ENCODE results near the gene IVNS1ABP.
A peak's percentile ranks its signal among the peaks of the same experiment; 100 is the strongest.
"Not testable (repeated sequence)": the region's sequence is repeated elsewhere in the genome, so short reads cannot be mapped to it uniquely, and the experiment has no call there.

IVNS1ABP gene

DNA sequence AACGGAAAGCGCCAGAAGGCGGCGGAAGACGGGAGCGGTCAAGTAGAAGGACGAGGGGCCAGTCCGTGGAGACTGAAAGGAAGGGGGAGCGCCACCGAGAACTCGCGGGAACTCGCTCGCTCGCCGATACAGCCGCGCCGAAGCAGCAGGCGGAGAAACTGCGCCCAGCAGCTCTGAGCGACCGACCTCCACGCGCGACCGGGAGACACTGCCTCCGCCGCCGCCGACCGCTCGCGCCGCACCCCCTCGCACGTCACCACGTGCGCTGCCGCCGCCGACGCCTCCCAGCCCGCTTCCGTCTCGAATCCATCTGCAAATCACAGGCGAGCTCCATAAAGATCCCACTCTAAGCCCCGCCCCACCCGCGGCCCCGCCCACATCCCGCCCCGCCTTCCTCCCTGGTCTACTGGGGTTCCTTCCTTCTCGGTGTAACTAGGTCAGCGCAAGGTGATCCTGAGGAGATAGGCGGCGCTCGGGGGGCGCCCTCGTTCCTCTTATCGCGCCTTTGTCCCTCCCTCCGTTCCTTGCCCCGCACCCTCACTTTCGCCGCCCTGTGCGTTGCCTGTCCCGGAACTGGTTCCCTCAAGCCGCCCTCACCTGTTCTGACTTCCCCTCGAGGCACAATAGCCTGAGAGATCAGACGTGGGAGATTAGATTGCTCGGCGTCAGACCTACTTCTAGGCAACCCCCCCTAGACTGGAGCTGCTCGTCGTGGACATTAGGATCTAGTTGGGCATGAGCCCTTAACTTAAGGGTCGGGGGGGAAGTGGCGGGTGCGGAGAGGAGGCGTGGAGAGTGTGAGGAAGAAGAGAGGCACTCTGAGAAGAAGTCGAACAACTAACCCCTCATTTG is at the start of gene IVNS1ABP:
IVNS1ABP (minus strand) TSS at position 210 of the 852 bp plus-strand sequence. CDS start 7,750 bp downstream, outside the sequence.
- DNase-seq, result peak; percentile 92

DNA sequence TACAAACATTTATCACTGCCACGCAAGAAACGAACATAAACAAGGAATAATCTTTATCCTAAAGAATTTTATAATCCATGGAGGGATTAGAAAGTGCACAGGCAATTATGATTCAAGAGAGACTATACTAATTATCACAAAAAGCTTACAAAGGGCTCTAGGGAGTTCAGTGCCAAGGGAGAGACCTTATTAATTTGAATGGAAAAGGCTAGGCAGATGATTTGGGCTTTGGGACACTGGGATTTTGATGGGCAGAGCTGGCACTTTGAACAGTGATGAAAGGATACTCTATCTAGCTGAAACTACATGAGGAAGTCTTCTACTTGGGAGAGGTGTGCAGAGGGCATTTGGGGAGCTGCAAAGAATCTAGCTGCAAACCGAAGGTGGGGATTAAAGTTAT is 48.9 kb upstream of the IVNS1ABP start:
- no peak for DNase-seq

- not testable (repeated sequence) for DNase-seq
Observed at GRCh38 chr1:185364528-185364927, 47.5 kb upstream of the IVNS1ABP start.

- no peak for DNase-seq
Observed at GRCh38 chr1:185363205-185363604, 46.2 kb upstream of the IVNS1ABP start.

DNA sequence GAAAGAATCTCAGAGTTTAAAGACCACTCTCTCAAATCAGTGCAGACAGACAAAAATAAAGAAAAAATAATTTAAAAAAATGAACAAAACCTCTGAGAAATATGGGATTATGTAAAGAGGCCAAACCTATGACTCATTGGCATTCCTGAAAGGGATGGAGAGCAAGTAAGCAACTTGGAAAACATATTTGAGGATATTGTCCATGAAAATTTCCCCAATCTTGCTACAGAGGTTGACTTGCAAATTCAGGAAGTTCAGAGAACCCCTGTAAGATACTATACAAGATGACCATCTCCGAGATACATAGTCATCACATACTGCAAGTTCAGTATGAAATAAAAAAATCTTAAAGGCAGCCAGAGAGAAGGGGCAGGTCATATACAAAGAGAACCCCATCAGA is 43.7 kb upstream of the IVNS1ABP start:
- DNase-seq, result no peak

DNA sequence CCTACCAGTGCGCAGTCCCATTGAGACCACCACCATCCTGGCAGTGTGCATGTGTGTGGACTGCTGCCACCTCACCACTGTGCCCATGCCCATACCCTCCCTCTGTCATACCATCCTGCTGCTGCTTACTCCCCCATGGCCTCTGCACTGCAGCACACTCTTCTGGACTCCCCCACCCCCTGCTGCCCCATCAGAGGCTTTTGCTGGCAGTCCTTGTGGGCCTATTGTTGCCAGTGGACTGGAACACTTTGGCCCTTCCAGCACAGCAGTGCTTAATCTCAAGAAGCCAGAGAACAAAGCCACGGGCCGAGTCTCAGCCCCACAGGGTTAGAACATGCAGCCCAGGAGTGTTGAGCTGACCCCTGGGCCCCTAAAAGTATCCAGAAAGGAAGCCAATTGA is 41.9 kb upstream of the IVNS1ABP start:
- DNase-seq, result no peak

GRCh38 chr1:185355947-185356346 is 38.9 kb upstream of the IVNS1ABP start:
- no peak for DNase-seq

GRCh38 chr1:185353124-185353523 is 36.1 kb upstream of the IVNS1ABP start:
- DNase-seq, result no peak

- no peak for DNase-seq
Observed at GRCh38 chr1:185351734-185352466, 34.9 kb upstream of the IVNS1ABP start.

- no peak for DNase-seq
Observed at GRCh38 chr1:185350027-185350442, 33.0 kb upstream of the IVNS1ABP start.

GRCh38 chr1:185349556-185349955 is 32.5 kb upstream of the IVNS1ABP start:
- DNase-seq, result no peak

- no peak for DNase-seq
Observed at GRCh38 chr1:185348985-185349384, 31.9 kb upstream of the IVNS1ABP start.

DNA sequence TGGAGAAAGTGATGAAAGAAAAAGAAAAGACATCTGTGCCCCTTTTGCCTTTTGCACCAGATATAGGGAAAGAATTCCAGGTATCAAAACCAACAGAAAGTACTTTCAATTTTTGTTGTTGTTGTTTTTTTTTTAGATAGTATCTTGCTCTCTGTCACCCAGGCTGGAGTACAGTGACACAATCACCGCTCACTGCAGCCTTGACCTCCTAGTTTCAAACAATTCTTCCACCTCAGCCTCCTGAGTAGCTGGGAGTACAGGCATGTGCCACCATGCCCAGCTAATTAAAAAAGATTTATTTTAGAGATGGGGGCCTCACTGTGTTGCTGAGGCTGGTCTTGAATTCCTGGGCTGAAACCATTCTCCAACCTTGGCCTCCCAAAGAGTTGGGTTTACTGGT is 31.3 kb upstream of the IVNS1ABP start:
- no peak for DNase-seq

DNA sequence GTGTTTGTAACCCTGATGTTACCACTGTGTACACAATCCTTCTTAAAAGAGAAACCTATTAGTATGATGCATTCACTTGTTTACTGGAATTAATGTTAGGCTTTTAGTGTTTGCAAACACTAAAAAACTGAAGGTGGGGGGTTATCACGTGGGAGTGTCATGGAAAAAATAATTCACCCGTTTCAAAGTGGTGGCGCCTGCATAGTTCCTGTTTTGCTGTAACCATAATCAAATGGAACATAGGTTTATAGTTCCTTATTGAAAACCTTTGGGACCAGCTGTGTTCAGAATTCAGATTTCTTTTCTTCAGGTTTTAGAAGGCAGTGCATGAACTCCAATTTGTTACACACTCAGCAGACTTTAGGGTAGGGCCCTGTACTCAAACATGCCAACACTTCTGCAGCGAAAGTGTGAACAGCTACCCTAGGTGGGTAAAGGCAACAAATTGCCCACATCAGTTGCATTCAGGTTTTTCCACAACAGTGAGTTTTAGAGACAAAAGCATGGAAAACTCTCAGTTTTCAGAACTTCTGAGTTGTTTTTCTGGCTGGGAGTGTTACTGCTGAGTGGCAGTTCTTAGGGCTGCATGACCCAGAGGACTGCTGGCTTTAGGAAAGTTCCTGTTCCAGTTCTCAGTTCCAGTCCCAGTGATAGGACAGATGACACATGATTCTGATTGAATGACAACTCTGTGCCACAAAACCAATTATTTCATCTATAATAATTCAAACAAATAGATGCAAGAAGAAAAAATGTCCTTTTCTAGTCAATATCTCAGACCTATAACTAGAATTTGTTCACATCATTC is 29.1 kb upstream of the IVNS1ABP start:
- DNase-seq, result no peak

DNA sequence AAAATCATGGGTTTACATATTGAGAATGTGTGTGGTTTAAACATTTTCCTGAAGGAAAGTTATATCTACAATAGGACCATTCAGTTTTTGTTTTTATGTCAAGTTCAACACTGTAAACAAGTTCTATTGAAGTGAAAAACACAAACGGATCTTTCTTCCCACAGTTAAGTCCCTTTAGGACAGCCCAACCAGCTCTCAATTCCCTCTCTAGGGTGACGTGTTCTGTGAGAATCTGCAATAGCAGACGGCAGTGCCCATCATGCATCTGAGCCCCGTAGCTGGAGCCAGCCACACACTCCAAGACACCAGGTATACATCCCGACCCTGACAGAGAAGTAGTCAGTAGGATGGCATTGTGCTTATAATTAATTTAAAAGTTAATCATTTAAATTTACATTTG is 26.3 kb upstream of the IVNS1ABP start:
- no peak for DNase-seq

DNA sequence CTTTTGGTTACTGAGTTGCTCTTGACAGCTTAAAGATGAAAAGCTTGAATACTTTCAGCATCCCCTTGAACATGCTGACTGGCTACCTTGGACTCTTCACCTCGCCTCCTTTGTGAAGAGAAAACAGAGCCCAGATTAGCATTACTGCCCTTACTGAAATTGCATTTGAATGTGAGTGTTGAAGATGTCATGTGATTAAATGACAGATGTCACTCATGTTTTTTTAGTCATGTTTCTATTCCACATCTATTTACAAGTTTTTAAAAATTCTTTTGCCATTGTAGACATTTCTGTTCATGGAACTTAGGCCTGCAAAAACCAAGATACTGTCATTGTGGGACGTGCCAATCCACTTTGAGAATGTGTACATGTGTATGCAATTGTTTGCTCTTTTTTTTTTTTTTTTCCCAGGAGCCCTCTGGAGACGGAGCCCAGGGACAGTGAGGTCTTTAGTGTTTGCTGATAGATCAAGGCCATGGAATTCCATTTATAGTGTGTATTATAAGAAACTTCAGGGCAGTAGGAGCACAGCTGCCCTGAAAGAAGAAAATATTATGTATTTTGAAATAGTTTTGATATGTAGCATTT is 25.7 kb upstream of the IVNS1ABP start:
- no peak for DNase-seq

- DNase-seq, result no peak
Observed at GRCh38 chr1:185342017-185342416, 25.0 kb upstream of the IVNS1ABP start.

GRCh38 chr1:185341196-185341781 is 24.2 kb upstream of the IVNS1ABP start:
- DNase-seq, result no peak

DNA sequence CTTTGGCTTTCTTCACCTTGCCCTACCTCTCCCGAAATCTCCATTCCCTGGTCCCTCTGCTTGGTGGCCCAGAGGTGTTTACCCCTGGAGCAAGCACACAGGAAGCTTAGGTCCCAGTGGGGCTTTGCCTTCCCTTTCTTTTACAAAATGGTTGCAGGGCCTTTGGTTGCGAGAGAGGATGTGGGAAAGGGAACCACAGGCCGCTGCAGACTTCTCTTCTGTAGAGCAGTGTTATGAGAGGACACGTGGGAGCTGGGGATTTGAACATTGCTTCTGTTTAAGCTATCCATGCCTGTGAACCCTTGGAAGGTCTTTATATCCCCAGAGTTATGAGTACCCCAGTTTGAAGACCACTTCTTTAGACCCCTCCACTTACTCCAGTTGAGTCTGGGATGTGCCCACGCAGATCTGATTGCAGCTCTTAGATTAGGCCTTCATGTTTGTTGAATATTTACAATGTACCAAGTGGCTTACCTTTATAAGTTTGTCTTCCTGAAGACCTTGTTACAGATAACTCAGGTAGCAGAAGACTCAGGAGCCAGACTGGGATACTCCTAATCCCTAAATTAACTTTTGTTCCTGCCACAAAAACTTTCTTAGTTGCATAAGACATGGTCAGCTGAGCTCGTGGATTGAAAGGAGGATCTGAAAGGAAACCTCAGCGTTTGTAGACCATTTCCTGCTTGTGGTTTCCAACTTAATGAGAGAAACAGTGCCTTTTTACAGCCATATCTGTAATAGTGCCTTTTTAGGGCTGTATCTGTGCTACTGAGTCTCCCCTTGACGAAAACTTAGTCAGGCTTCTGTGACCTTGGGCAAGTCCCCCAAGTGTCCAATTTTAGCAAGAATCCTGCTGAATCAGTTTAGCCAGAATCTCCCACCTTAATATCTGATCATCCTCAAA is 21.9 kb upstream of the IVNS1ABP start:
- DNase-seq, result no peak

DNA sequence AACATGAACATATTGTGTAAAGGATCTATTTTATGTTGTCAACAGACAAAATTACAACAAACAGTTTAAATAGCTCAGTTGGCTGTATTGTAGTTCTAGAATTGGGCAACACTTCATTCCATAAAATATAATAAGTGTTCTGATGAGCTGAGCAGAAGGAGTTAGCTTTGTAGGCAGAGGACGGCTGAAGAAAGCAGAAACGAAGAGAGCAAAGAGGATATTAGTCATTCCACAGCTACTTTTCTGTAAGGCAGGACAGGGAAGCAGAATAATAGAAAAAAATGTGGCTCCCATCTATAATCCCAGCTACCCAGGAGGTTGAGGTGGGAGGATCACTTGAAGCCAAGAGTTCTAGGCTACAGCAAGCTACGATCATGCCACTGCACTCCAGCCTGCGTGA is 20.2 kb upstream of the IVNS1ABP start:
- DNase-seq, result no peak

- DNase-seq, result no peak
Observed at GRCh38 chr1:185334182-185334581, 17.1 kb upstream of the IVNS1ABP start.
